Erythroblast (primary cell): ENCODE measurements around the gene ABCA1.

ENCODE experiments used
- GATA1 ChIP-seq: IDR thresholded peaks from 2 replicates; pipeline ENCODE4 v1.6.1; 2011; ENCODE audit warnings: low read depth, mild to moderate bottlenecking, control low read depth, low read length, moderate library complexity
- POLR2A ChIP-seq: IDR thresholded peaks from 2 replicates; pipeline ENCODE4 v1.6.1; 2011; ENCODE audit warnings: mild to moderate bottlenecking, low read length

- no peak for TF ChIP-seq POLR2A
- no peak for TF ChIP-seq GATA1
These were observed 59.7 kb downstream of the ABCA1 start for GRCh38 chr9:104868303-104868686.
